GM13977 (cell line): ENCODE data around the gene AFAP1L1.

ENCODE experiments used
- DNase-seq: peaks from one replicate; pipeline ENCODE4 v3.0.0; 2012; ENCODE audit warnings: low spot score
- in situ Hi-C: fragments of 300-500 bp; cut with MboI; formaldehyde crosslinking; loops from one replicate; pipeline ENCODE4 v1.12.0; 2022; ENCODE audit warnings: low sequenced_read_pairs, low pct_unique_long_range_greater_than_20kb, mixed read lengths, inconsistent platforms; ENCODE audit not compliant: unreplicated experiment
- TF ChIP-seq, protein P1 (sequence below): IDR thresholded peaks from 2 replicates; pipeline ENCODE4 v1.5.1; 2012; ENCODE audit warnings: mild to moderate bottlenecking, control low read depth; ENCODE audit not compliant: insufficient read depth; ENCODE audit errors: extremely low read depth, missing control alignments

AFAP1L1 gene

GRCh38 chr5:149349382-149349781 is 77.7 kb downstream of the AFAP1L1 start:
- TF ChIP-seq, protein P1, sequence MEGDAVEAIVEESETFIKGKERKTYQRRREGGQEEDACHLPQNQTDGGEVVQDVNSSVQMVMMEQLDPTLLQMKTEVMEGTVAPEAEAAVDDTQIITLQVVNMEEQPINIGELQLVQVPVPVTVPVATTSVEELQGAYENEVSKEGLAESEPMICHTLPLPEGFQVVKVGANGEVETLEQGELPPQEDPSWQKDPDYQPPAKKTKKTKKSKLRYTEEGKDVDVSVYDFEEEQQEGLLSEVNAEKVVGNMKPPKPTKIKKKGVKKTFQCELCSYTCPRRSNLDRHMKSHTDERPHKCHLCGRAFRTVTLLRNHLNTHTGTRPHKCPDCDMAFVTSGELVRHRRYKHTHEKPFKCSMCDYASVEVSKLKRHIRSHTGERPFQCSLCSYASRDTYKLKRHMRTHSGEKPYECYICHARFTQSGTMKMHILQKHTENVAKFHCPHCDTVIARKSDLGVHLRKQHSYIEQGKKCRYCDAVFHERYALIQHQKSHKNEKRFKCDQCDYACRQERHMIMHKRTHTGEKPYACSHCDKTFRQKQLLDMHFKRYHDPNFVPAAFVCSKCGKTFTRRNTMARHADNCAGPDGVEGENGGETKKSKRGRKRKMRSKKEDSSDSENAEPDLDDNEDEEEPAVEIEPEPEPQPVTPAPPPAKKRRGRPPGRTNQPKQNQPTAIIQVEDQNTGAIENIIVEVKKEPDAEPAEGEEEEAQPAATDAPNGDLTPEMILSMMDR, result no peak
- in situ Hi-C loops, result no loop called here
- no peak for DNase-seq

DNA sequence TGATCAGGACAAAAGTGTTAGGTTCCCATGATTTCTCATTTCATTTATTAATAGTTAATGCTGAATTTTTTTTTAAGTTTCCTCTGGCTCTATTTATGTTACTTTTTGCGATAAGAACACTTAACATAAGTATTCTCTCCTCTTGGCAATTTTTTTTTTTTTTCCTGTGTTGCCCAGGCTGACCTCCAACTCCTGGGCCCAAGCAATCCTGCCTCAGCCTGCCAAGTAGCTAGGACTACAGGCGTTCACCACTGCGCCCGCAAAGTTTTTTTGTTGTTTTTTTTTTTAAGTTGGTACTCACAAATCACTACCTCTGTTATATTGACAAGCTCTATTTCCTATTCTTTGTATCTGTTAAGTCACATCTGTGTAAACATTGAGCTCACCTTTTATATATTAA is 80.5 kb downstream of the AFAP1L1 start:
- in situ Hi-C loops, result no loop called here
- no peak for DNase-seq
- TF ChIP-seq, protein P1, result no peak

GRCh38 chr5:149353911-149354310 is 82.3 kb downstream of the AFAP1L1 start:
- DNase-seq, result no peak
- in situ Hi-C loops, result no loop called here
- TF ChIP-seq, protein P1, result no peak

GRCh38 chr5:149355688-149356087 is 84.0 kb downstream of the AFAP1L1 start:
- TF ChIP-seq, protein P1, result no peak
- DNase-seq, result no peak
- in situ Hi-C loops, result no loop called here

DNA sequence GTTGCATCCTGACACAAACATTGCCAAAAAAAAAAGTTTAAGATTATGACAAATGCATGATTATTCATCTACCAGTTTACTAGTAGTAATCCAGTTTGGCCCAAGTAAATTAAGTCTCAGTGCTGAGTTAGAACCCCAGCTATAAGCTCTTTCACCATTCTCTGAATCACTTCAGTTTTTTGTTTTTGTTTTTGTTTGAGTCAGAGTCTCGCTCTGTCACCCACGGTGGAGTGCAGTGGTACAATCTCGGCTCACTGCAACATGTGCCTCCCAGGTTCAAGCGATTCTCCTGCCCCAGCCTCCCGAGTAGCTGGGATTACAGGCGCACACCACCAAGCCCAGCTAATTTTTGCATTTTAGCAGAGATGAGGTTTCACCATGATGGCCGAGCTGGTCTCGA is 84.7 kb downstream of the AFAP1L1 start:
- in situ Hi-C loops, result no loop called here
- DNase-seq, result no peak
- TF ChIP-seq, protein P1, result no peak

GRCh38 chr5:149357370-149358293 is 86.0 kb downstream of the AFAP1L1 start, which contains the start of gene PCYOX1L:
Gene PCYOX1L (plus strand): TSS chr5:149358046. CDS start chr5:149358069, 23 bp downstream.
- in situ Hi-C loops, result no loop called here
- DNase-seq, result peak; percentile 97
- TF ChIP-seq, protein P1, result no peak
